HG03196 (cell line): ENCODE data around the gene PIGU.
"Not testable (repeated sequence)": the region's sequence is repeated elsewhere in the genome, so short reads cannot be mapped to it uniquely, and the experiment has no call there.

Experiments
- ATAC-seq: cut with Tn5 transposase; IDR thresholded peaks from one replicate; pipeline ENCODE4 v1.9.1; 2021; ENCODE audit not compliant: unreplicated experiment

Gene PIGU

GRCh38 chr20:34536798-34537394 is 140.0 kb downstream of the PIGU start:
- no peak for ATAC-seq

GRCh38 chr20:34535857-34536256 is 141.0 kb downstream of the PIGU start:
- no peak for ATAC-seq

DNA sequence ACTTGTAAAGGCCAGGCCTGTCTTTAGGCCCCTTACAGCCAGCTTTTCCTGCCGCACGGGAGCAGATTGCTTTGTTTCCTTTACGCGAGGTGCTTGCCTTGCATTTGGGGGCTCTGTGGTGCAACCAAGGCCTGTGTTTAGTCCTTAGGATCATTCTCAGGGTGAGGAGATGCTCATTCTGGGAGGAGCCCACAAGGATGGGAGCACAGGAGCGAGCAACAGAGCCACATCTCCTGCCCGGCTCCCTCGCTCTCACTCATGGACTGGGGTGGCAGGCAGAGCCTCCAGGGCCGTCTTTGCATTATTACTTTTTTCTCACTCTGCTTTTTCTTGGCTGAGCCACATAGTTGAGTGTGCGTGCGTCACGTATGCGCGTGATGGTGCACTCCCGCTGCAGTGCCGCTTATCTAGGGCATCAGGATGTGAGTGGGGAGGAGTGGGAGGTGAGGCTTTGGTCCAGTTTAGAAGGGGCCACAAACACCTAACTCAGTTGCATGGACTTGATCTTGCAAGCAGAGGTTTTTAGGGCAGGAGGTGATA is 141.5 kb downstream of the PIGU start:
- ATAC-seq, result no peak

DNA sequence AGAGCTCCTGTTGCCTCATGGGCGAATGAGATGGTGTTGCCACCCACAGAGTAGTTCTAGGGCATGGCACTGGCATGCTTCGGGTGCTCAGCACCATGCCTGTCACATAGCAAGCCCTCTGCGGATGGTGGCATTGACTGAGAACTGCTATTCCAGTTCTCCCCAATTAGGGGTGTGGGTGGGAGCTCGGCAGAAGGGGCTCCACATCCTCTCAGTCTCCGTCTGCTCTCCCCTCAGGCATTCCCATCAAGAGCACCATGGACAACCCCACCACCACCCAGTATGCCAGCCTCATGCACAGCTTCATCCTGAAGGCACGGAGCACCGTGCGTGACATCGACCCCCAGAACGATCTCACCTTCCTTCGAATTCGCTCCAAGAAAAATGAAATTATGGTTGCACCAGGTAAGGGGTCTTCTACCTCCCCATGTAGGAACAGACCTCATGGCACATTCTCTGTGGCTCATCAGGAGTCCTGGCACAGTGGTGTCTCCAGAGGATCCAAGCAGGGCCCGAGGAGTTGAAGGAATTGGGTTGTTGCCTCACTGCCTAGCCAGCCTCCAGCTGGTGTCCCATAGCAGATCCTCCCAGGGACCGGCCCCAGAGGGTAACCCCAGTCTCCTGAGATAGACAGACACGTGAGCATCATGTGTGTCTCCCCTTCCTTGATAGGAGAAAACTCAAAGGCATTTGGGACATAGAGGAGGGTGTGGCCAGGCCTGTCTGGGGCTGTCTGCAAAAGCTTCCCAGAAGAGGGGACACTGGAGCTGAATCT is 142.3 kb downstream of the PIGU start:
- no peak for ATAC-seq

DNA sequence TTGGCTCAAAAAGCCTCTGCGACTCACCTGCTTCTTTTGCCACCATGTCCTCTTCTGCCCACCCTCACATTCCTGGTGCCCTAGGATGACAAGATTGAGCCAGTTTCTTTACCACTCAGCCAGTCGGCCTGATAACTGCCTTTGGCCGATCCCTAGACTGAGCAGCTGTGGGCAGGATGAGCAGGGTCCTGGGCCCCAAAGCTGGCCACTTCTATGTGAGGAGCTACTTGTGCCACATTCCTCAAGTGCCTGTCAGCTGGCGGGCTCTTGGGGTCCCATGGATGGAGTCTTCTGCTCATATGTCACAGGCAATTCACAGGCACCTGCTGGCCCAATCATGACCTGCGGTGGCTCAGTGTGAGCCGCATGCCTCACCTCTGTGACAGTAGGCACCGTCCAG is 144.1 kb downstream of the PIGU start:
- no peak for ATAC-seq

GRCh38 chr20:34532320-34532719 is 144.6 kb downstream of the PIGU start:
- ATAC-seq, result no peak

GRCh38 chr20:34531608-34532265 is 145.2 kb downstream of the PIGU start:
- ATAC-seq, result no peak

GRCh38 chr20:34530342-34530741 is 146.6 kb downstream of the PIGU start:
- no peak for ATAC-seq

DNA sequence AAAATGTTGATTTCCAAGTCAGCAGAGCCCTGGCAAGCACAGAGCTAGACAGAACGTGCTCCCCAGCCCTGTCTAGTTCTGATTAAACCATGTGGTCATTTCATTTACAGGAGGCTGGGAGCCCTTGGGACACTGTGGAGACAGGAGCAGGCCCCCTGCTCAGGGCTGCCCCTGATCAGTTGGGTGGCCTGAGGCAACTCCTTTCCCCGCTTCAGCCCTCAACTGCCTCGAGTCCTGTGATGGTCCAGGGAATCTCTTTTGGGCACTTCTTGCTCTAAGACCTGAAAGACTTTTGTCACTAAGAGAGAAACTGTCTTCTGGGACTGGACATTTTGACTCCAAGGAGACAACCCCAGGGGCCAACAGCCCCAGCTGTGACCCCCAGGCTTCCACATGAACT is 147.2 kb downstream of the PIGU start:
- ATAC-seq, result no peak

GRCh38 chr20:34528921-34529297 is 148.0 kb downstream of the PIGU start:
- ATAC-seq, result no peak

DNA sequence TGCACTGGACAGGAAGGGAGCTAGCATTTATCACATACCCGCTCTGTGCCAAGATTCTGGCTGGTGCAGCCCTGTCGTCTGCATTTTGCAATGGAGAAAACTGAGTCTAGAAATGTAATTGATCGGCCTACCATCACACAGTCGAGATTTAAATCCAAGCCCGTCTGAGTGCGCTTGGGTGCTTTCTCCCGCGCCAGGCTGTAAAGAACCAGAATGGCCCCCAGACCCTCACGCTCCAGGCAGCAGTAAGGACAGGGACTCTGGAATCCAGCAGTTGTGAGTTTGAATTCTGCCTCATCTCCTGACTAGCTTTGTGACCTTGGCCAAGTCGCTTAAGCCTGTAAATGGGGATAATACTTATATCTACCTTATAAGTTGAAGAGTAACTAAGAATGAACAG is 149.9 kb downstream of the PIGU start:
- no peak for ATAC-seq

- ATAC-seq, result no peak
Measured at GRCh38 chr20:34526466-34526865, 150.4 kb downstream of the PIGU start.

GRCh38 chr20:34525709-34526416 is 151.0 kb downstream of the PIGU start:
- no peak for ATAC-seq

- ATAC-seq, result no peak
Measured at GRCh38 chr20:34525342-34525708, 151.6 kb downstream of the PIGU start.

GRCh38 chr20:34524426-34524825 is 152.5 kb downstream of the PIGU start:
- ATAC-seq, result no peak

- ATAC-seq, result no peak
Measured at GRCh38 chr20:34522969-34523871, 153.7 kb downstream of the PIGU start.

DNA sequence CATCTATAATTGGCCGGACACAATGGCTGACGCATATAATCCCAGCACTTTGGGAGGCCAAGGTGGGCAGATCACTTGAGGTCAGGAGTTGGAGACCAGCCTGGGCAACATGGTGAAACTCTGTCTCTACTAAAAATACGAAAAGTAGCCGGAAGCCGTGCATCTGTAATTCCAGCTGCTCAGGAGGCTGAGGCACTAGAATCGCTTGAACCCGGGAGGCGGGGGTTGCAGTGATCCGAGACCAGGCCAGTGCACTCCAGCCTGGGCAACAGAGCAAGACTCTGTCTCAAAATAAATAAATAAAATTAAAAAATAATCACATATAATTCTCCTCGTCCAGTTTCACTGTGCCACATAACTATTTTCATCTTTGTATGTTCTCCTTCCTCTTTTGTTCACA is 157.1 kb downstream of the PIGU start:
- not testable (repeated sequence) for ATAC-seq

- not testable (repeated sequence) for ATAC-seq
Measured at GRCh38 chr20:34518863-34519262, 158.0 kb downstream of the PIGU start.

GRCh38 chr20:34517114-34517505 is 159.8 kb downstream of the PIGU start:
- ATAC-seq, result no peak
